AG04449 (cell line): ENCODE data around the gene PLA2G5.

Experiments used
- CTCF ChIA-PET: fragments of 350-600 bp; formaldehyde crosslinking; extraction: SDS; loops from one replicate; lab custom pipeline; 2021; ENCODE audit warnings: antibody characterized with exemption; lab: Yijun Ruan, JAX
- POLR2A ChIA-PET: fragments of 400-600, 350-600 bp; formaldehyde crosslinking; extraction: SDS; loops from one replicate; lab custom pipeline; 2020; ENCODE audit warnings: antibody characterized with exemption, inconsistent platforms; lab: Yijun Ruan, JAX
- DNase-seq: peaks from one replicate; pipeline ENCODE4 v3.0.0-alpha.2; 2010; ENCODE audit warnings: low read depth, low spot score
- H3K4me3 ChIP-seq: 2 replicates; pipeline ENCODE4 v1.5.1; 2011; ENCODE audit warnings: low read depth, mild to moderate bottlenecking, control low read depth, low read length
- TF ChIP-seq, protein P1 (sequence below): IDR thresholded peaks from one replicate; pipeline ENCODE4 v1.5.1; 2011; ENCODE audit warnings: mild to moderate bottlenecking, moderate library complexity, low read length, control low read depth, inconsistent platforms; ENCODE audit not compliant: insufficient read depth; ENCODE audit errors: missing control alignments

Gene PLA2G5

DNA sequence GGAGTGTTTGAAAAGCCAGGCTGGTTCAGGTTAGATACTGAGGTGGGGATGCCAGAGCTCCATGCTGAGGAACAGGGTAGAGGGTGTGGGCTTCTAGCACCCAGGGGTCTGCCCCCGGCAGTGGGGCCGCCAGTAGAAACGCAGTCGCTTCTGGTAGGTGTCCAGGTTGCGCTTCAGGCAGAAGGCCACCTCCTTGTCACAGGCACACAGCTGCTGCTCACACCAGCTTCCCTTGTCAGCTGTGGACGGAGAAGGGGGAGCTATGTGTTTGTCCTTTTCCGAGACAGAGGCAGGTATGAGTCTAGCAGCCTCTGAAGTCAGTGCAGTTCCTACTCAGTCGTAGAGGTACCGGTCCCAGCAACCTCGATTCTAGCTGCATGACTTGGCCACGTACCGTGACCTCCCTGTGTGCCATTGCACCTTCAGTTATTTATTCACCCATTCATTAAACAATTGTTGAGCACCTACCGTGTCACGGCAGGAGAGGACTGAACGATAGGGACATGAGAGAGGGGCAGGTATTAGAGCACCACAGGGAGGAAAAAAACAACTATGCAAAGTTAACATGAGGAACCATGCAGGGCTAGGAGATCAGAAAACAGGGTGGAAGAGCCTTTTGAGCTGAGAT is 44.1 kb downstream of the PLA2G5 start:
- TF ChIP-seq, protein P1, sequence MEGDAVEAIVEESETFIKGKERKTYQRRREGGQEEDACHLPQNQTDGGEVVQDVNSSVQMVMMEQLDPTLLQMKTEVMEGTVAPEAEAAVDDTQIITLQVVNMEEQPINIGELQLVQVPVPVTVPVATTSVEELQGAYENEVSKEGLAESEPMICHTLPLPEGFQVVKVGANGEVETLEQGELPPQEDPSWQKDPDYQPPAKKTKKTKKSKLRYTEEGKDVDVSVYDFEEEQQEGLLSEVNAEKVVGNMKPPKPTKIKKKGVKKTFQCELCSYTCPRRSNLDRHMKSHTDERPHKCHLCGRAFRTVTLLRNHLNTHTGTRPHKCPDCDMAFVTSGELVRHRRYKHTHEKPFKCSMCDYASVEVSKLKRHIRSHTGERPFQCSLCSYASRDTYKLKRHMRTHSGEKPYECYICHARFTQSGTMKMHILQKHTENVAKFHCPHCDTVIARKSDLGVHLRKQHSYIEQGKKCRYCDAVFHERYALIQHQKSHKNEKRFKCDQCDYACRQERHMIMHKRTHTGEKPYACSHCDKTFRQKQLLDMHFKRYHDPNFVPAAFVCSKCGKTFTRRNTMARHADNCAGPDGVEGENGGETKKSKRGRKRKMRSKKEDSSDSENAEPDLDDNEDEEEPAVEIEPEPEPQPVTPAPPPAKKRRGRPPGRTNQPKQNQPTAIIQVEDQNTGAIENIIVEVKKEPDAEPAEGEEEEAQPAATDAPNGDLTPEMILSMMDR = no peak

DNA sequence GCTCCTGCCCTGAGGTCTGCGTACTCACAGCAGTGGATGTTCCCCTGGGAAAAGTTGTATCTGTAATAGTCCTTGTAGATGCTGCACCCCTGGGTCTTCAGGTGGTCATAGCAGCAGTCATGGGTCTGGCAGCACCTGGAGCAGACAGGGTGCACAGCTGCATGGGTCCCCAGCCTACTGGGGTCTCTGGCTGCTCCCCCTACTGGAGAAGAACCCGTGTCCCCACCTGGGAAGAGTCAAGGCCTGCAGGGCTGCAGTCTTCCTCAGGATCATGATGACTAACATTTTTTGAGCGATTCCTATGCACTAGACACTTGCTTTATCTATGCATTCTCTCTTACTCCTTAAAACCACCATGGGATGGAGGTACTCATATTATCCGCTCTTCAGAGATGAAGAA is 45.5 kb downstream of the PLA2G5 start:
- TF ChIP-seq, protein P1 = no peak
- H3K4me3 ChIP-seq = no peak overlapping the region
- DNase-seq = no peak
- POLR2A ChIA-PET = no interaction called here
- CTCF ChIA-PET = no interaction called here

More for the DNA sequence above, 44.1 kb downstream of the PLA2G5 start:
- DNase-seq = no peak
- CTCF ChIA-PET = interaction anchor here (0.6 to 1.4 kb wide), 4 partner anchors 10 to 196 kb away, joined by 3 to 4 read pairs (median 4); no protein-coding TSS in a partner anchor
- H3K4me3 ChIP-seq = no peak overlapping the region
- POLR2A ChIA-PET = no interaction called here

DNA sequence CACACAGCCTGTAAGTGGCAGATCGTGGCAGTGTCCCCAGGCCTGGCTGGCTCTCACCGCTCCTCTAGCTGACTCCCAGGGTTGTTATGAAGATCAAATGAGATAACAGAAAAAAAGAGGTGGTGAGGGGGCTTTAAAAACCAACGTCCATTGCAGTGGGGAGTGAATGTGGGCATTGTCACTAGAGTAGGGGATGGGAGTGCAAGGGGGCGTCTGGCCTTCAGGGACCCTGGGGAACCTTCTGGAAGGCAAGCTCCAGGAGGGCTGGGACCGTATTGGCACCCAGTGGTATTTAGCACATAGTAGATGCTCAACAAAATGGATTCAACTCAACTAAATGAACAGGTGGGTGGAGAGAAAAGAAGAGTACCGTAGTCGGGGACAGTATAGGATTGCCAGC is 45.9 kb downstream of the PLA2G5 start:
- no peak overlapping the region for H3K4me3 ChIP-seq
- ChIA-PET CTCF (no interaction called here), POLR2A (no interaction called here)
- DNase-seq = no peak
- TF ChIP-seq, protein P1 = no peak

DNA sequence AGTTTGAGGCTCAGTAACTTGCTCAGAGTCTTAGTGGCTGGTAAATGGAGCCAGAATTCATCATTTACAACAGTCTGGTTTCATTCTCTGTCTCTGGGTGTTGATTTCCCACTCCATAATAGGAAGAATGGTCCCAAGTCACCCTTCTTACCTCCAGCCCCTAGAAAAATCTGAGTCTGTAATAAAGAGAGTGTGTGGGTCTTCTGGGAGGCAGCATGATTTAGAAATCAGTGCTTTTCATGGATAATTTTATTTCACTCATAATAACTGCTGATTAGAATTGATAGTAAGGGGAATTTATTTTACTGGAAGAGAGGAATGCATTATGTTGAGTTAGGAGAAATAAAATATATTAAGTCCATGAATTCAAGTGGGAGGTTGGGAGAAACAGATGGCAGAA is 47.2 kb downstream of the PLA2G5 start:
- POLR2A ChIA-PET = no interaction called here
- DNase-seq = no peak
- TF ChIP-seq, protein P1 = no peak
- CTCF ChIA-PET = interaction anchor here (1.2 kb wide), 1 partner anchor 36 kb away, joined by 3 read pairs; no protein-coding TSS in a partner anchor
- H3K4me3 ChIP-seq = no peak overlapping the region

DNA sequence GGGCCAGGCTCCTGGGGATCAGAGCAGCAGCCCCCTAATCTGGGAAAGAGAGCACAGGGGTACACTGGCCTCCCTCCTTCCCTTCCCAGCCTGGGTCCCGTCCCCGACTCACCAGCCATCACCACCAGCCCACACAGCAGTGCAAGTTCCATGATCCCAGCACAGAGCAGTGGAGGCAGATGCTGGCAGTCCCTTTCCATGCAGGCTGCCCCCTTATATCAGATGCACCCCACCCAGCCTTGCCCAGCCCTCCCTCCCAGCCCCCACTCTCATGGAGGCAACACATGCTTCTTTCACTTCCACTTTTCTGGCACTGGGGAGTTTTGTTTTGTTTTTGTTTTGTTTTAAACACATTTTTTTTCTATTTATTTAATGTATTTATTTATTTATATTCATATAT is 49.4 kb downstream of the PLA2G5 start, which contains the start of gene PLA2G2D:
Gene PLA2G2D (minus strand): TSS at position 190 of the 400 bp plus-strand sequence. CDS start 38 bp downstream, at position 152.
- CTCF ChIA-PET = interaction anchor here (0.6 kb wide), 1 partner anchor 510 kb away, joined by 4 read pairs; no protein-coding TSS in a partner anchor
- TF ChIP-seq, protein P1 = no peak

DNA sequence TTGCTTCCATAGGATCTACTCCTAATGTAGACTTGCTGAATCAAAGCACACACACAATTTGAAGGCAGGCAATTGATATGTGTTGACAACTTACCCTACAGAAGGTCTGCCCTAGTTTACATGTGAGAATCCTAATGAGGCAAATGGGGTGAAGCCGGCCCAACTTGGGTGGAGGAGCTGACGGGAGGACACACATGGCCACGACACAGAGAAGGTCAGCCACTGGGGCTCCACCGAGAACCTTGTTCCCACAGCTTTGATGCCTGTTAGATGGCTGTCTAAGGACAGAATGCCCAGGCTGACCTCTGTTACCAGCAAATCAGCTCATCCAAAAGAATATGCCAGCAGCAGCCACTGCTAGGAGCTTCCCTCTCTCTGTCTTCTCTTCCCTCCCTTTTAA is 50.8 kb downstream of the PLA2G5 start:
- no peak for DNase-seq
- CTCF ChIA-PET = interaction anchor here (1.2 kb wide), 1 partner anchor 31 kb away, joined by 3 read pairs; no protein-coding TSS in a partner anchor
- POLR2A ChIA-PET = no interaction called here
- no peak overlapping the region for H3K4me3 ChIP-seq
- TF ChIP-seq, protein P1 = no peak

More for the DNA sequence above, 49.4 kb downstream of the PLA2G5 start, which contains the start of gene PLA2G2D:
- no peak for DNase-seq
- POLR2A ChIA-PET = no interaction called here
- H3K4me3 ChIP-seq = no peak within 1 kb of the TSS
